ENCODE results near the gene PIK3R5. TPM values are rescaled to one million over a fixed set of nuclear protein-coding genes. Genes with fewer than 3 reads are reported as not detected.

The PIK3R5 gene
- total and polyA plus RNA-seq, 2 donors (not counting 3 experiments of a cell fraction or from before 2014, with no cell fraction given): not detected

GRCh38 chr17:8918807-8919465 lies 46.6 kb downstream of the PIK3R5 start:
- H3K27ac ChIP-seq (ENCODE audit: insufficient read depth, low read depth, low read length): peak overlapping the region; percentile 43
- no peaks in the 10 kb centered on the region for H3K36me3 ChIP-seq (ENCODE audit: control insufficient read depth in 2 of 2, extremely low read depth in 1 of 2, insufficient read depth in 2 of 2, low read length in 2 of 2)
- intact Hi-C loops (cut with micrococcal nuclease): no loop called here
- no peak overlapping the region for H3K4me3 ChIP-seq (replicated peaks in 1 of 3; ENCODE audit: insufficient read depth in 1 of 3, low read depth in 1 of 3, low read length in 3 of 3)
- no peaks in the 10 kb centered on the region for H3K9me3 ChIP-seq (replicated peaks; ENCODE audit: control insufficient read depth, insufficient read depth, low read length)
- CTCF ChIA-PET: no interaction called here
- TF ChIP-seq MAX (IDR thresholded peaks at IDR 0.05; ENCODE audit: insufficient read depth, insufficient read length) (no peak), EZH2 (IDR thresholded peaks at IDR 0.05; ENCODE audit: borderline replicate concordance, low read depth, low read length, severe bottlenecking) (no peak)
- H3K9me1 ChIP-seq (replicated peaks; ENCODE audit: control insufficient read depth, extremely low read depth, insufficient read depth, low read length): no peaks in the 10 kb centered on the region
- H4K20me1 ChIP-seq (replicated peaks; ENCODE audit: control insufficient read depth, extremely low read depth, insufficient read depth, low read length): no peaks in the 10 kb centered on the region
- FAIRE-seq (no peak), DNase-seq (ENCODE audit: low read depth, low spot score) (no peak)
- no peak overlapping the region for H3K9ac ChIP-seq (replicated peaks; ENCODE audit: extremely low read depth, insufficient read depth, low read length)
- H3K4me2 ChIP-seq (ENCODE audit: insufficient read depth, low read length): no peak overlapping the region
- no TSS peak for BruUV-seq (replicated peaks)
- POLR2A ChIA-PET: no interaction called here
- H2AFZ ChIP-seq (ENCODE audit: low read depth, low read length): no peak overlapping the region
- peaks cover 5% of the 10 kb centered on the region for H3K4me1 ChIP-seq (ENCODE audit: control insufficient read depth, extremely low read depth, insufficient read depth, low read length)
- H3K27me3 ChIP-seq (ENCODE audit: control insufficient read depth in 2 of 2, insufficient read depth in 2 of 2, low read length in 2 of 2): no peaks in the 10 kb centered on the region
- no peaks in the 10 kb centered on the region for H3K79me2 ChIP-seq (ENCODE audit: control insufficient read depth, insufficient read depth, low read length)
- dilution Hi-C loops (cut with MboI; ENCODE audit: extremely low pct_ligation_motif_present, low sequenced_read_pairs): no loop called here

GRCh38 chr17:8916466-8916865 lies 49.0 kb downstream of the PIK3R5 start:
- H3K4me3 ChIP-seq (replicated peaks in 1 of 3; ENCODE audit: insufficient read depth in 1 of 3, low read depth in 1 of 3, low read length in 3 of 3): no peak overlapping the region
- CTCF ChIA-PET: no interaction called here

More at GRCh38 chr17:8916466-8916865, 49.0 kb downstream of the PIK3R5 start:
- DNase-seq (ENCODE audit: low read depth, low spot score): no peak
- POLR2A ChIA-PET: no interaction called here
- no peak overlapping the region for H3K27ac ChIP-seq (ENCODE audit: insufficient read depth, low read depth, low read length)
- intact Hi-C loops (cut with micrococcal nuclease) (no loop called here), dilution Hi-C loops (cut with MboI; ENCODE audit: extremely low pct_ligation_motif_present, low sequenced_read_pairs) (no loop called here)
- H3K4me2 ChIP-seq (ENCODE audit: insufficient read depth, low read length): no peak overlapping the region
- no peaks in the 10 kb centered on the region for H4K20me1 ChIP-seq (replicated peaks; ENCODE audit: control insufficient read depth, extremely low read depth, insufficient read depth, low read length)
- no peaks in the 10 kb centered on the region for H3K4me1 ChIP-seq (ENCODE audit: control insufficient read depth, extremely low read depth, insufficient read depth, low read length)
- FAIRE-seq: no peak
- TF ChIP-seq MAX (IDR thresholded peaks at IDR 0.05; ENCODE audit: insufficient read depth, insufficient read length) (no peak), JUN (IDR thresholded peaks at IDR 0.05; ENCODE audit: borderline replicate concordance, insufficient read depth, insufficient read length, low read depth) (no peak), CTCF (IDR thresholded peaks at IDR 0.05; ENCODE audit: extremely low read depth in 1 of 2, insufficient read depth in 1 of 2, low read depth in 1 of 2, low read length in 2 of 2) (no peak), EZH2 (IDR thresholded peaks at IDR 0.05; ENCODE audit: borderline replicate concordance, low read depth, low read length, severe bottlenecking) (no peak), MYC (IDR thresholded peaks at IDR 0.05; ENCODE audit: low read depth, low read length) (no peak), GATA2 (IDR thresholded peaks at IDR 0.05; ENCODE audit: insufficient read depth, insufficient read length, low read depth, low read length) (no peak), POLR2AphosphoS5 (IDR thresholded peaks at IDR 0.05; ENCODE audit: insufficient read depth, low read depth, low read length) (no peak), FOS (IDR thresholded peaks at IDR 0.05; ENCODE audit: borderline replicate concordance, insufficient read depth, low read length) (no peak), POLR2A (IDR thresholded peaks at IDR 0.05; ENCODE audit: low read depth, low read length) (no peak)
- BruUV-seq (replicated peaks): no TSS peak
- no peaks in the 10 kb centered on the region for H3K79me2 ChIP-seq (ENCODE audit: control insufficient read depth, insufficient read depth, low read length)
- H3K27me3 ChIP-seq (ENCODE audit: control insufficient read depth in 2 of 2, insufficient read depth in 2 of 2, low read length in 2 of 2): no peaks in the 10 kb centered on the region
- no peaks in the 10 kb centered on the region for H3K36me3 ChIP-seq (ENCODE audit: control insufficient read depth in 2 of 2, extremely low read depth in 1 of 2, insufficient read depth in 2 of 2, low read length in 2 of 2)
- H3K9me3 ChIP-seq (replicated peaks; ENCODE audit: control insufficient read depth, insufficient read depth, low read length): no peaks in the 10 kb centered on the region
- H2AFZ ChIP-seq (ENCODE audit: low read depth, low read length): no peak overlapping the region
- H3K9ac ChIP-seq (replicated peaks; ENCODE audit: extremely low read depth, insufficient read depth, low read length): no peak overlapping the region
- no peaks in the 10 kb centered on the region for H3K9me1 ChIP-seq (replicated peaks; ENCODE audit: control insufficient read depth, extremely low read depth, insufficient read depth, low read length)

All from endothelial cell of umbilical vein (primary cell).